ENCODE results near the gene RTP2. TPM values are rescaled to one million over a fixed set of nuclear protein-coding genes. Genes with fewer than 3 reads are reported as not detected.

RTP2 gene
- total and polyA plus RNA-seq, 10 of the 15 experiments (the other 5 are each of a cell fraction or from before 2014, with no cell fraction given): not detected

- Histone ChIP-seq H4K20me1 (ENCODE audit: control insufficient read depth, insufficient read depth) (no peaks in the 10 kb centered on the region), H3K9ac (ENCODE audit: control insufficient read depth, insufficient read depth, low read length) (no peak overlapping the region), H2AFZ (ENCODE audit: control insufficient read depth, low read depth, low read length) (peak overlapping the region; percentile 13), H3K4me2 (ENCODE audit: control insufficient read depth, insufficient read depth) (peak overlapping the region; percentile 83), H3K27ac (ENCODE audit: control insufficient read depth, insufficient read depth) (no peak overlapping the region), H3K36me3 (ENCODE audit: control insufficient read depth in 2 of 2, insufficient read depth in 2 of 2, low read length in 1 of 2) (no peaks in the 10 kb centered on the region), H3K4me3 (peak overlapping the region; percentile 50; the same call in 1 of the 2 replicates), H3K79me2 (ENCODE audit: control insufficient read depth, insufficient read depth, low read length) (no peaks in the 10 kb centered on the region), H3K9me3 (replicated peaks; ENCODE audit: control insufficient read depth, insufficient read depth, low read length) (no peaks in the 10 kb centered on the region), H3K4me1 (ENCODE audit: control insufficient read depth, insufficient read depth, low read length) (no peaks in the 10 kb centered on the region; the same call in 1 of the 2 replicates), H3K27me3 (replicated peaks in 1 of 2; ENCODE audit: control insufficient read depth in 2 of 2, insufficient read depth in 2 of 2, low read length in 1 of 2) (peaks cover 21 to 25% of the 10 kb centered on the region in 2 experiments)
- ChIA-PET CTCF (interaction anchor here (0.5 to 9.7 kb wide), 116 partner anchors 9 to 1414 kb away, joined by 3 to 437 read pairs (median 4); no protein-coding TSS in a partner anchor), RAD21 (ENCODE audit: unreplicated experiment) (interaction anchor here (0.6 to 7.2 kb wide), 23 partner anchors 10 to 1533 kb away, joined by 3 to 130 read pairs (median 4); no protein-coding TSS in a partner anchor), POLR2A (interaction anchor here (1.5 kb wide), 1 partner anchor 1212 kb away, joined by 3 read pairs; no protein-coding TSS in a partner anchor), SMC1A (ENCODE audit: uncharacterized antibody, unreplicated experiment) (interaction anchor here (0.6 to 4.2 kb wide), 28 partner anchors 8 to 1407 kb away, joined by 3 to 118 read pairs (median 4); no protein-coding TSS in a partner anchor)
- FAIRE-seq (no peak), ATAC-seq (peak; percentile 73), DNase-seq (ENCODE audit: low read depth, low spot score) (no peak)
- BruUV-seq (replicated peaks): no TSS peak
- intact Hi-C loops (cut with micrococcal nuclease; ENCODE audit: unreplicated experiment): loop anchor here (1.0 to 10.0 kb wide), 13 partner anchors 235 to 1407 kb away; no protein-coding TSS in a partner anchor
- 2% methylated on average over 53 of the region's 53 CpGs for WGBS (ENCODE audit: insufficient coverage, insufficient replicate concordance, low lambda C conversion rate, missing lambda C conversion rate)
- peak; percentile 91 for TF ChIP-seq YY1 (IDR thresholded peaks at IDR 0.05; ENCODE audit: low read depth, low read length)
- TF ChIP-seq CREM (IDR thresholded peaks at IDR 0.05; ENCODE audit: low read depth): 0 out of 2 replicates have a peak, but pooled peaks have one; percentile 25
- TF ChIP-seq CTCF (IDR thresholded peaks at IDR 0.05 in 2 of 3, conservative IDR thresholded peaks at IDR 0.05 in 1 of 3; ENCODE audit: control insufficient read depth in 2 of 3, extremely low read depth in 1 of 3, insufficient read depth in 1 of 3, low read depth in 3 of 3, low read length in 3 of 3): peak; percentile 91 to 98 (median 95)
- TF ChIP-seq SMARCA5 (IDR thresholded peaks at IDR 0.05): peak; percentile 41; the same call in 1 of the 2 replicates
- TF ChIP-seq SMC3 (IDR thresholded peaks at IDR 0.05; ENCODE audit: borderline replicate concordance, low read length): peak; percentile 58; the same call in 1 of the 2 replicates
- TF ChIP-seq IKZF2 (IDR thresholded peaks at IDR 0.05): 0 out of 4 replicates have a peak, but pooled peaks of 1 of the 2 experiments have one; percentile 10
- peak; percentile 65 to 87; a peak in 3 of 4 replicates for TF ChIP-seq BHLHE40 (IDR thresholded peaks at IDR 0.05; ENCODE audit: borderline replicate concordance in 1 of 2, low read depth in 2 of 2, low read length in 1 of 2)
- no peak for TF ChIP-seq E2F4 (IDR thresholded peaks at IDR 0.05; ENCODE audit: low read depth, low read length)
- TF ChIP-seq SUPT20H (IDR thresholded peaks at IDR 0.05; ENCODE audit: borderline replicate concordance, control insufficient read depth, low read depth, low read length): no peak
- TF ChIP-seq RAD21 (IDR thresholded peaks at IDR 0.05; ENCODE audit: insufficient read depth, low read depth, low read length): peak; percentile 62
- TF ChIP-seq LARP7 (IDR thresholded peaks at IDR 0.05): peak; percentile 26; the same call in 1 of the 2 replicates
- TF ChIP-seq EGR1 (IDR thresholded peaks at IDR 0.05; ENCODE audit: borderline replicate concordance in 1 of 2, low read depth in 2 of 2, low read length in 2 of 2): peak in 1 of 2 experiments; percentile 71; a peak in 1 of 3 replicates
- peak; percentile 71 for TF ChIP-seq RB1 (IDR thresholded peaks at IDR 0.05; ENCODE audit: borderline replicate concordance)
- no peak for TF ChIP-seq MTA2 (IDR thresholded peaks at IDR 0.05; ENCODE audit: low read depth)
- peak; percentile 42 for TF ChIP-seq IKZF1 (conservative IDR thresholded peaks at IDR 0.05)
- in situ Hi-C loops (cut with MboI): loop anchor here (5.0 kb wide), 4 partner anchors 1013 to 1408 kb away; no protein-coding TSS in a partner anchor
Observed at GRCh38 chr3:187739561-187740332, 37.4 kb upstream of the RTP2 start.

Data from GM12878 (cell line).